ENCODE measurements around the gene NQO2.

- TF ChIP-seq POLR2AphosphoS5 (IDR thresholded peaks at IDR 0.05; ENCODE audit: low read depth, low read length) (no peak), REST (IDR thresholded peaks at IDR 0.05; ENCODE audit: insufficient read depth in 1 of 2, low read depth in 2 of 2, low read length in 2 of 2) (no peak), FOXP2 (optimal IDR thresholded peaks at IDR 0.05; ENCODE audit: borderline replicate concordance, extremely low read depth, extremely low read length, insufficient read depth) (no peak), TAF1 (IDR thresholded peaks at IDR 0.05; ENCODE audit: borderline replicate concordance, insufficient read depth, low read length) (no peak)
These were observed 37.7 kb upstream of the NQO2 start for GRCh38 chr6:2962004-2962403.

Measured in PFSK-1 (cell line).